ENCODE measurements around the gene CPXM1. TPM values are rescaled to one million over a fixed set of nuclear protein-coding genes. Genes with fewer than 3 reads are reported as not detected.

Gene CPXM1
- total and polyA plus RNA-seq, 4 donors = 1.5 to 29.1 (median 4.2) TPM

DNA sequence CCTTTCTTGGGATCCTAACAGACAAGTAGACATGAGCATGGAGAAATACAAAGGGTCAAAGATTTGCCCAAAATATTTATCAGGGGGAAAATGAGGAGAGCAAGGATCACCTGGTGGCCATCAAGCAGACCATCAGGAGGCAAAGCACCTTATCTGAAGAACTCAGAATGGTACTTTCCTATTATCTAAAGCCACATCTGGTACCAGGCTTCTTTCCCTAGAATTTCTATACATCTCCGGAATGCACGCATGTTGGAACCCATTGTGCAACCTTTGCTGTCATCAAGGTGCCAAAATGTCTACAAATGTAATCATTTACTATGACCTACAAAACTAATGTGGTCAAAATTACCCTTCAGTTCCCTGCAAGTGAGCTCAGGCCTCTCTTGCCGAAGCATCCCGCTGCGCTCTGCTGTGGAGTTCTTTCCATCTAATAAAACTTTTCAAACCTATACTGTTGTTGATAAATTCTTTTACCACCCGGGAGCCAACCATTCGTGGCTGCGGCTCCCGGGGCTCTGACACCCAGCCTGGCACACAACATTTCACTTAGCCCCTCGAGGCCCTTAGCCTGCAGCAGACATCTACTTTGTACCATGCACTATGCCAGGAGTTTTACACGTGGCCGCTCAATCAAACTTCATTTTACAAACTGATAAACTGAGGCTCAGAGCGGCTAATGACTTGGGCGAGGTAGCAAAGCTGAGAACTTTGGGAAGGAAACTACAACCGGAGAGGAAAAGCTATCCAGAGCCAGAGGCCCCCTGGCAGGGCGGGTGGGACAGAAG is 3.8 kb upstream of the CPXM1 start:
- no peaks in the 10 kb centered on the region for H3K9me3 ChIP-seq (ENCODE audit: control insufficient read depth in 4 of 4, insufficient read depth in 3 of 4, low read length in 3 of 4)
- TF ChIP-seq, protein P1, sequence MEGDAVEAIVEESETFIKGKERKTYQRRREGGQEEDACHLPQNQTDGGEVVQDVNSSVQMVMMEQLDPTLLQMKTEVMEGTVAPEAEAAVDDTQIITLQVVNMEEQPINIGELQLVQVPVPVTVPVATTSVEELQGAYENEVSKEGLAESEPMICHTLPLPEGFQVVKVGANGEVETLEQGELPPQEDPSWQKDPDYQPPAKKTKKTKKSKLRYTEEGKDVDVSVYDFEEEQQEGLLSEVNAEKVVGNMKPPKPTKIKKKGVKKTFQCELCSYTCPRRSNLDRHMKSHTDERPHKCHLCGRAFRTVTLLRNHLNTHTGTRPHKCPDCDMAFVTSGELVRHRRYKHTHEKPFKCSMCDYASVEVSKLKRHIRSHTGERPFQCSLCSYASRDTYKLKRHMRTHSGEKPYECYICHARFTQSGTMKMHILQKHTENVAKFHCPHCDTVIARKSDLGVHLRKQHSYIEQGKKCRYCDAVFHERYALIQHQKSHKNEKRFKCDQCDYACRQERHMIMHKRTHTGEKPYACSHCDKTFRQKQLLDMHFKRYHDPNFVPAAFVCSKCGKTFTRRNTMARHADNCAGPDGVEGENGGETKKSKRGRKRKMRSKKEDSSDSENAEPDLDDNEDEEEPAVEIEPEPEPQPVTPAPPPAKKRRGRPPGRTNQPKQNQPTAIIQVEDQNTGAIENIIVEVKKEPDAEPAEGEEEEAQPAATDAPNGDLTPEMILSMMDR (IDR thresholded peaks at IDR 0.05; ENCODE audit: control extremely low read depth, extremely low read depth) = no peak
- H3K36me3 ChIP-seq (ENCODE audit: control insufficient read depth in 4 of 4, insufficient read depth in 4 of 4, low read length in 4 of 4) = peaks cover 0 to 4% (median 0%) of the 10 kb centered on the region in 4 donors
- H3K4me3 ChIP-seq = no peak overlapping the region
- DNase-seq = no peak
- no peak overlapping the region for H3K9ac ChIP-seq (ENCODE audit: insufficient read depth in 1 of 2, low read length in 2 of 2)
- no peak for ATAC-seq (ENCODE audit: insufficient read depth, low FRiP score)
- H3K27ac ChIP-seq (ENCODE audit: low read depth in 1 of 2, low read length in 1 of 2) = no peak overlapping the region
- peaks cover 0 to 13% (median 0%) of the 10 kb centered on the region in 5 donors for H3K4me1 ChIP-seq (ENCODE audit: control insufficient read depth in 5 of 5, insufficient read depth in 5 of 5, low read length in 5 of 5)
- peaks cover 7 to 73% (median 35%) of the 10 kb centered on the region in 3 donors for H3K27me3 ChIP-seq (ENCODE audit: control insufficient read depth in 3 of 3, insufficient read depth in 3 of 3, low read length in 2 of 3)
- WGBS, 2 donors = 59 to 69% methylated on average over 16 of the region's 16 CpGs

DNA sequence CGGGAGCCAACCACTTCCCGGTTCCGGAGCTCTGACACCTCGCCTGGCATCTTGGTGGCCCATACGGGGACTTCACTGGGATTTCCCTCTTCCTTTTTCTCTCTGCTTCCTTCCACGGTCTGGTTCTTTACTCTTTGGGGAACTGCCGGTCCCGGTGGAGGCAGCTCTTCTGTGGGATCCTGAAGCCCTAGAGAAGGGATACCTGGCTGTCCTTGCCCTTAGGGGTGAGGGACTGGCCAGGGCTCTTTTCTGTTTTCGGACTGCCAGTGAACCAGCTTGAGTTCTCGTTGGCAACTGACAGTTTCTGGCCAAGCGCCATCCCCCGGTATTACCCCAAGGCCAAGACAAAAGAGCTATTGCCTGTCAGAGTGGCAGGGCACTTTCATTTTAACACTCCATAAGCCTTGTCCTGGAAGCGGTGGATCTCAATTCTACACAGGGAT is 880 bp upstream of the CPXM1 start:
- DNase-seq (no peak), ATAC-seq (ENCODE audit: insufficient read depth, low FRiP score) (no peak)
- Histone ChIP-seq H3K9me3 (ENCODE audit: control insufficient read depth in 4 of 4, insufficient read depth in 3 of 4, low read length in 3 of 4) (no peaks in the 10 kb centered on the region), H3K4me3 (no peak overlapping the region), H3K36me3 (ENCODE audit: control insufficient read depth in 4 of 4, insufficient read depth in 4 of 4, low read length in 4 of 4) (peaks cover 0 to 16% (median 3%) of the 10 kb centered on the region in 4 donors), H3K27me3 (ENCODE audit: control insufficient read depth in 3 of 3, insufficient read depth in 3 of 3, low read length in 2 of 3) (peaks cover 14 to 51% (median 23%) of the 10 kb centered on the region in 3 donors), H3K27ac (ENCODE audit: low read depth in 1 of 2, low read length in 1 of 2) (no peak overlapping the region), H3K4me1 (ENCODE audit: control insufficient read depth in 5 of 5, insufficient read depth in 5 of 5, low read length in 5 of 5) (peaks cover 0 to 18% (median 5%) of the 10 kb centered on the region in 5 donors), H3K9ac (ENCODE audit: insufficient read depth in 1 of 2, low read length in 2 of 2) (no peak overlapping the region)
- WGBS, 2 donors = 2 to 12% methylated on average over 13 of the region's 13 CpGs
- TF ChIP-seq, protein P1 (IDR thresholded peaks at IDR 0.05; ENCODE audit: control extremely low read depth, extremely low read depth) = no peak

DNA sequence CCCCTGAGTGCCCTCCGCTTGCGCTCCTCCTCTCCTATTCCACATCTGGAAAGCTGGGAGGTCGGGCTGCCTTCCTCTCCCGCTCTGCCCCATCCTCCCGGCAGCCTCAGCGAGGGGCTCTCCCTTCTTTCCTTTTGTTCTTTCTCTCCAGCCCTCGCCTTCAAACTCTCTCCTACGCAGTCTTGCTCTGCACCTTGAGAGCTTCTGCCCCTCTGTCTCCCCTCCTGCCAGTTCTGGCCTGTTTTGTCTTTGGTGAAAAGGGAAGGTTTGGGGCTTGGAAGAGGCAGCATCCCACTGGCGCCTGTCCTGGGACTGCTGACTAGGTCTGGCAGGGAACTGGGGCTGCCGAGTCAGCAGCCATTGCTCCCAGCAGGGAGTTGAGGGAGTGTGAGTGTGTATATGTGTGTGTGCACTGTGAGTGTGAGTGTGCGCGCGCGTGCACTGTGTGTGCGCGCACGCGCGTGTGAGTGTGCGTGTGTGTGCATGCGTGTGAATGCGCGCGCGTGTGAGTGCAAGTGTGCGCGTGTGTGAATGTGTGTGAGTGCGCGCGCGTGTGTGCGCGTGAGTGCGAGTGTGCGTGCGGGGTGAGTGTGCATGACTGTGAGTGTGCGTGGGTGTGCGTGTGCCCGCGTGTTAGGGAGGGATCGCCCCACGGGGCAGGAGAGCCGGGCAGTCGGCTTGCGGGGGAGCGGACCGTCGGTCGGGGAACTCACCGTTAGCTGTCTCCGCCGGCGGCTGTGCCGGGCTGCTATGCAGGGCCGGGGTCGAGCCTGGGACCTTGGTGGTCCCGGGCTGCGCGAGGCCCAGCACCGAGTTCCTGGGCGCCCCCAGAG is 523 bp downstream of the CPXM1 start:
- Histone ChIP-seq H3K27me3 (ENCODE audit: control insufficient read depth in 3 of 3, insufficient read depth in 3 of 3, low read length in 2 of 3) (peaks cover 14 to 37% (median 16%) of the 10 kb centered on the region in 3 donors), H3K9ac (ENCODE audit: insufficient read depth in 1 of 2, low read length in 2 of 2) (no peak overlapping the region), H3K36me3 (ENCODE audit: control insufficient read depth in 4 of 4, insufficient read depth in 4 of 4, low read length in 4 of 4) (peaks cover 0 to 21% (median 3%) of the 10 kb centered on the region in 4 donors), H3K9me3 (ENCODE audit: control insufficient read depth in 4 of 4, insufficient read depth in 3 of 4, low read length in 3 of 4) (peaks cover 0 to 3% (median 0%) of the 10 kb centered on the region in 4 donors), H3K4me3 (peak overlapping the region; percentile 2), H3K4me1 (ENCODE audit: control insufficient read depth in 5 of 5, insufficient read depth in 5 of 5, low read length in 5 of 5) (peaks cover 0 to 18% (median 5%) of the 10 kb centered on the region in 5 donors), H3K27ac (ENCODE audit: low read depth in 1 of 2, low read length in 1 of 2) (no peak overlapping the region)
- TF ChIP-seq, protein P1 (IDR thresholded peaks at IDR 0.05; ENCODE audit: control extremely low read depth, extremely low read depth) = no peak
- DNase-seq = peak; percentile 35 to 59 (median 48)
- WGBS, 2 donors = 2 to 3% methylated on average over 61 of the region's 61 CpGs
- ATAC-seq (ENCODE audit: insufficient read depth, low FRiP score) = peak; percentile 30

All from lung (tissue), 12 donors.